K562 (cell line): ENCODE results near the gene TTC16. TPM values are rescaled to one million over a fixed set of nuclear protein-coding genes. Genes with fewer than 3 reads are reported as not detected.
A peak's percentile ranks its signal among the peaks of the same experiment; 100 is the strongest.

Source experiments
- CBFA2T2 ChIP-seq: fragments of 450-650 bp; conservative IDR thresholded peaks from 2 replicates; pipeline ENCODE4 v1.6.1; 2017; ENCODE audit warnings: mild to moderate bottlenecking
- CBFA2T3 ChIP-seq: fragments of 450-650 bp; IDR thresholded peaks from 2 replicates; pipeline ENCODE4 v1.6.1; 2017
- FOXJ2 ChIP-seq: fragments of 200-800 bp; sonication (Bioruptor generic); IDR thresholded peaks from 2 replicates; pipeline ENCODE4 v1.6.1; 2016; ENCODE audit warnings: missing genetic modification characterization, missing compliant biosample characterization
- HDAC2 ChIP-seq: fragments of 450-650 bp; IDR thresholded peaks from 2 replicates; pipeline ENCODE4 v1.6.1; 2016; ENCODE audit warnings: mild to moderate bottlenecking
- MECOM ChIP-seq: fragments of 250-450 bp; sonication (Bioruptor Pico); IDR thresholded peaks from 2 replicates; pipeline ENCODE4 v1.8.0; 2022; ENCODE audit warnings: inconsistent platforms
- MIER1 ChIP-seq: fragments of 450-650 bp; IDR thresholded peaks from 2 replicates; pipeline ENCODE4 v1.6.1; 2016; ENCODE audit warnings: antibody characterized with exemption, mild to moderate bottlenecking, low read depth
- MXI1 ChIP-seq: IDR thresholded peaks from 2 replicates; pipeline ENCODE4 v1.6.1; 2011; ENCODE audit warnings: low read depth, mild to moderate bottlenecking, improper control_type of control experiment, low read length
- MYNN ChIP-seq, 2 experiments: sonication (generic); formaldehyde crosslinking in 1 of 2; IDR thresholded peaks; 2 replicates each; pipeline versions ENCODE4 v1.5.0 to v1.6.1; 2016 to 2020; ENCODE audit warnings: antibody characterized with exemption in 1 of 2, missing genetic modification reagents in 1 of 2
- RBM25 ChIP-seq: fragments of 200-400 bp; formaldehyde crosslinking; IDR thresholded peaks from 2 replicates; pipeline ENCODE4 v1.6.1; 2018; ENCODE audit warnings: low read length, low read depth, moderate library complexity; ENCODE audit not compliant: severe bottlenecking
- SNRNP70 ChIP-seq: fragments of 200-400 bp; formaldehyde crosslinking; optimal IDR thresholded peaks from 2 replicates; pipeline ENCODE3; 2017; ENCODE audit warnings: low read depth, low read length
- TEAD1 ChIP-seq, 2 experiments: fragments of 450-650 bp in 1 of 2; sonication (generic) in 1 of 2; formaldehyde crosslinking; IDR thresholded peaks; 2 replicates each; pipeline versions ENCODE4 v1.4.0 to v1.8.0; 2020 to 2022; ENCODE audit warnings: mild to moderate bottlenecking in 2 of 2, missing genetic modification reagents in 1 of 2
- ZBTB2 ChIP-seq: fragments of 450-650 bp; IDR thresholded peaks from 2 replicates; pipeline ENCODE4 v1.6.1; 2016; ENCODE audit warnings: antibody characterized with exemption
- ZBTB40 ChIP-seq, 2 experiments: fragments of 450-650 bp in 1 of 2; sonication (generic) in 1 of 2; formaldehyde crosslinking in 1 of 2; IDR thresholded peaks; 2 replicates each; pipeline versions ENCODE4 v1.7.1 to v1.9.0; 2016 to 2022; ENCODE audit warnings: inconsistent platforms in 1 of 2, mild to moderate bottlenecking in 1 of 2, missing genetic modification reagents in 1 of 2
- ZNF589 ChIP-seq: fragments of 200-800 bp; sonication (Bioruptor generic); IDR thresholded peaks from 2 replicates; pipeline ENCODE4 v1.6.1; 2016; ENCODE audit warnings: low read depth, missing genetic modification characterization, missing compliant biosample characterization
- ZNF764 ChIP-seq: fragments of 250-450 bp; sonication (Bioruptor Pico); IDR thresholded peaks from 2 replicates; pipeline ENCODE4 v1.4.0; 2020; ENCODE audit warnings: low read depth, mild to moderate bottlenecking, moderate library complexity
- polyA plus RNA-seq, 8 experiments: library from polyadenylated mRNA; depleted of rRNA in 4 of 8; stranded (reverse) in 5 of 8; unstranded in 3 of 8; fragments of >200 nt; fragmentation: Nextera tagmentation in 2 of 8; fragmentation: Illumina TruSeq in 1 of 8; extraction: Ambion mirVana in 2 of 8; extraction: Trizol in 1 of 8; gene quantifications; 2 replicates each; pipeline versions ENCODE4 v1.2.1 to v1.2.3, GENCODE V29; 2011 to 2014; ENCODE audit warnings: inconsistent platforms in 1 of 8, missing spikeins in 1 of 8
- total RNA-seq, 7 experiments: library from RNA; depleted of rRNA in 6 of 7; stranded (reverse); fragments of >200 nt in 6 of 7; fragmentation: Illumina TruSeq in 2 of 7; extraction: Trizol in 2 of 7; gene quantifications; 2 replicates each; pipeline versions ENCODE4 v1.2.1 to v1.2.3, GENCODE V29; 2011 to 2021; ENCODE audit warnings: low replicate concordance in 1 of 7

The TTC16 gene
- total and polyA plus RNA-seq, 9 of the 15 experiments (the other 6 are each of a cell fraction or from before 2014, with no cell fraction given) = 0.11 TPM; not detected in 8

GRCh38 chr9:127742435-127743088 is 26.7 kb downstream of the TTC16 start (continued):
- 0 out of 2 replicates have a peak, but pooled peaks have one; percentile 15 for TF ChIP-seq ZBTB40 (IDR thresholded peaks at IDR 0.05)
- TF ChIP-seq ZBTB40 (CRISPR knock-in tag; IDR thresholded peaks at IDR 0.05) = no peak
- TF ChIP-seq TEAD1 (CRISPR knock-in tag; IDR thresholded peaks at IDR 0.05) = peak in 1 of 2 experiments; percentile 50; a peak in 1 of 4 replicates
- peak; percentile 18 for TF ChIP-seq RBM25
- 0 out of 2 replicates have a peak, but pooled peaks have one; percentile 23 for TF ChIP-seq MECOM (CRISPR knock-in tag)
- TF ChIP-seq ZBTB2 = no peak
- TF ChIP-seq SNRNP70 = no peak
- TF ChIP-seq MXI1 = peak; percentile 60; the same call in 1 of the 2 replicates
- peak; percentile 98 for TF ChIP-seq MYNN (IDR thresholded peaks at IDR 0.05)
- peak; percentile 82 for TF ChIP-seq MYNN (CRISPR knock-in tag; IDR thresholded peaks at IDR 0.05)
- TF ChIP-seq CBFA2T3 = peak; percentile 59
- peak; percentile 49; the same call in 1 of the 2 replicates for TF ChIP-seq MIER1
- TF ChIP-seq ZNF764 (CRISPR knock-in tag) = no peak
- TF ChIP-seq HDAC2 = peak; percentile 65; the same call in 1 of the 2 replicates
- 0 out of 2 replicates have a peak, but pooled peaks have one; percentile 38 for TF ChIP-seq FOXJ2 (tag)
- TF ChIP-seq ZNF589 (CRISPR knock-in tag) = no peak
- TF ChIP-seq CBFA2T2 = peak; percentile 44
